Measurements from ENCODE around the gene ATP5F1E.
"Not testable (repeated sequence)": the region's sequence is repeated elsewhere in the genome, so short reads cannot be mapped to it uniquely, and the experiment has no call there.

ATP5F1E gene

DNA sequence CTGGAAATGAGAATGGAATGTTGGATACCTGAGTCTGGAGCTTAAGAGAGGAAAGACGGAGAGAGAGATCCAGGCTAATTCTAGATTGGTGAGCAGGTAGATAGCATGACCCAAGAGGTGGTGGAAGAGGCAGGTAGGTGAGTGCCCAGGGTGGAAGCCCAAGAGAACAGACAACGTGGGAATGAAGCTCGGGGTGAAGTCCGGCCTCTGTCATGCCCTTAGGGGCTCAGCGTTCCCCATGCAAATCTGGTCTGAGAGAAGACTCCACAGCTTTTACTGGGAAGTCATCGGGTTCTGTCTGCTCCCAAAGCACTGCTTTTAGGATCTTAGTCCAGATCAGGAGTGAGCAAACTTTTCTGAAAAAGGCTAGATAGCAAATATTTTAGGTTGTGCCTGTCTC, 47.4 kb downstream of the ATP5F1E start:
- Histone ChIP-seq H3K27ac (no peak overlapping the region), H3K4me3 (no peak overlapping the region)
- TF ChIP-seq, protein P1, sequence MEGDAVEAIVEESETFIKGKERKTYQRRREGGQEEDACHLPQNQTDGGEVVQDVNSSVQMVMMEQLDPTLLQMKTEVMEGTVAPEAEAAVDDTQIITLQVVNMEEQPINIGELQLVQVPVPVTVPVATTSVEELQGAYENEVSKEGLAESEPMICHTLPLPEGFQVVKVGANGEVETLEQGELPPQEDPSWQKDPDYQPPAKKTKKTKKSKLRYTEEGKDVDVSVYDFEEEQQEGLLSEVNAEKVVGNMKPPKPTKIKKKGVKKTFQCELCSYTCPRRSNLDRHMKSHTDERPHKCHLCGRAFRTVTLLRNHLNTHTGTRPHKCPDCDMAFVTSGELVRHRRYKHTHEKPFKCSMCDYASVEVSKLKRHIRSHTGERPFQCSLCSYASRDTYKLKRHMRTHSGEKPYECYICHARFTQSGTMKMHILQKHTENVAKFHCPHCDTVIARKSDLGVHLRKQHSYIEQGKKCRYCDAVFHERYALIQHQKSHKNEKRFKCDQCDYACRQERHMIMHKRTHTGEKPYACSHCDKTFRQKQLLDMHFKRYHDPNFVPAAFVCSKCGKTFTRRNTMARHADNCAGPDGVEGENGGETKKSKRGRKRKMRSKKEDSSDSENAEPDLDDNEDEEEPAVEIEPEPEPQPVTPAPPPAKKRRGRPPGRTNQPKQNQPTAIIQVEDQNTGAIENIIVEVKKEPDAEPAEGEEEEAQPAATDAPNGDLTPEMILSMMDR (IDR thresholded peaks at IDR 0.05), result no peak
- DNase-seq (ENCODE audit: low spot score), result peak; percentile 53

DNA sequence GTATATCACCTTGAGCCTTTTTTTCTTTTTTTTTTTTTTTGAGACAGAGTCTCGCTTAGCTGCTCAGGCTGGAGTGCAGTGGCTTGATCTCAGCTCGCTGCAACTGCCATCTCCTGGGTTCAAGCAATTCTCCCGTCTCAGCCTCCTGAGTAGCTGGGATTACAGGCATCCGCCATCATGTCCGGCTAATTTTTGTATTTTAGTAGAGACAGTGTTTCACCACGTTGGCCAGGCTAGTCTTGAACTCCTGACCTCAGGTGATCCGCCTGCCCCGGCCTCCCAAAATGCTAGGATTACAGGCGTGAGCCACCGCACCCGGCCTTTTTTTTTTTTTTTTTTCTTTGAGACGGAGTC, 49.0 kb downstream of the ATP5F1E start:
- not testable (repeated sequence) for H3K27ac ChIP-seq; DNase-seq (ENCODE audit: low spot score); H3K4me3 ChIP-seq

DNA sequence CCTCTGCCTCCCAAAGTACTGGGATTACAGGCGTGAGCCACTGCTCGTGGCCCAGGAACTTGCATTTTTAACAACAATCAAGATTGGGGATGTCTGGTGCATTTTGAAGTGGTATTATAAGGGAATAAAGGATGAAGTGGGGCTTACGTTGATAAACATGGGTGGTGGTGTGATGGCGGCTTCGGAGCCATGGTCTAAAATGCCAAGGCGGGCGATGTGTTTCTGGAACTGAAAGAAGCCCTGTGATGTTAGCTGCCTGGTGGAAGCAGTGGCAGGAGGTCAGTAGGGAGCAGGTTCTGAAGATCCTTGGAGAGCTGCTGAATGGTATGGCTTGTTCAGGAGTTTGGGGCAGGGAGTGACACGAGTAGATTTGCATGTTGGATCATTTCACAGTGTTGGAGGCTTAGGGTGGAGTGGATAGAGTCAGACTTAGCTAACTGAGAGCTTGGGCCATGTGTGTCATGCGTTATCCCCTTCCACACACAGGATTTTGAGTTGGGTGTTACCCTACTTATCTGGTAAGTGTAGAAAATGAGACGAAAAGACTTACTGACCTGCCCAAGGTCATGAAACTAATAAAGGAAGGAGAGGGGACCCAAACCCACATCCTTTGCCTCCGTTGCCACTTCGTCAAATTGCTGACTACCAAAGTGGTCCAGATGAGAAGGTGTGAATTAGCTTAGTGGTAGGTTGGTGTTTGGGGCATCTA, 49.6 kb downstream of the ATP5F1E start:
- TF ChIP-seq, protein P1 (IDR thresholded peaks at IDR 0.05), result no peak
- H3K4me3 ChIP-seq, result peak overlapping the region; percentile 97
- DNase-seq (ENCODE audit: low spot score), result peak; percentile 43
- H3K27ac ChIP-seq, result no peak overlapping the region

DNA sequence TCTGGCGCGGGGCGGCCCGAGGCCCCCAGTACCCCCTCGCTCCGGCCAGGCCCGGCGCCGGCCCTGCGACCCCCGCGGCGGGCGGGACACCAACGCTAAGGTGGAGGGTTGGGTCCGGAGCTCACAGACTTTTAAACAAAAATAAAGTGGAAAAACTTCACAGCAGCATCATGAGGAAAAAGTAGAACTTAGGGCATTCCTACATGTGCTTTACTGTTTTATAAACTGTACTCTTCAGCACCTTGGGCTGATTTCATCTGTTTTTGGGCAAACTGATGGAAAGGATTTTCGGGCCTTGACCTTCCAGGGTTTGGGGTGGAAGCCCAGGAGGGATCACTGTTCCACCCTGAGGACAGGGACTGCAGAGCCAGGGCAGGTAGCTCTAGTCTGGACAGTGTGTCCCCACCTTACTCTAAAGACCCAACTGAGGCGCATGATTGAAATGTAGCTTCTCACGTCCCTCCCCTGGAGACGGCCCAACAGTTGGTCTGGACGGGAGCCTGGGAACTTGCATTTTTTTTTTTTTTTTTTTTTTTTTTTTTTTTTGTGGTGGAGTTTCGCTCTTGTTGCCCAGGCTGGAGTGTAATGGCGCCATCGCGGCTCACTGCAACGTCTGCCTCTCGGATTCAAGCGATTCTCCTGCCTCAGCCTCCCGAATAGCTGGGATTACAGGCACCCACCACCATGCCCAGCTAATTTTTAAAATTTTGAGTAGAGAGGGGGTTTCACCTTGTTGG, 50.3 kb downstream of the ATP5F1E start:
- H3K27ac ChIP-seq, result peak overlapping the region; percentile 67 to 93
- H3K4me3 ChIP-seq, result peak overlapping the region; percentile 97
- peak; percentile 65 for DNase-seq (ENCODE audit: low spot score)
- TF ChIP-seq, protein P1 (IDR thresholded peaks at IDR 0.05), result no peak

DNA sequence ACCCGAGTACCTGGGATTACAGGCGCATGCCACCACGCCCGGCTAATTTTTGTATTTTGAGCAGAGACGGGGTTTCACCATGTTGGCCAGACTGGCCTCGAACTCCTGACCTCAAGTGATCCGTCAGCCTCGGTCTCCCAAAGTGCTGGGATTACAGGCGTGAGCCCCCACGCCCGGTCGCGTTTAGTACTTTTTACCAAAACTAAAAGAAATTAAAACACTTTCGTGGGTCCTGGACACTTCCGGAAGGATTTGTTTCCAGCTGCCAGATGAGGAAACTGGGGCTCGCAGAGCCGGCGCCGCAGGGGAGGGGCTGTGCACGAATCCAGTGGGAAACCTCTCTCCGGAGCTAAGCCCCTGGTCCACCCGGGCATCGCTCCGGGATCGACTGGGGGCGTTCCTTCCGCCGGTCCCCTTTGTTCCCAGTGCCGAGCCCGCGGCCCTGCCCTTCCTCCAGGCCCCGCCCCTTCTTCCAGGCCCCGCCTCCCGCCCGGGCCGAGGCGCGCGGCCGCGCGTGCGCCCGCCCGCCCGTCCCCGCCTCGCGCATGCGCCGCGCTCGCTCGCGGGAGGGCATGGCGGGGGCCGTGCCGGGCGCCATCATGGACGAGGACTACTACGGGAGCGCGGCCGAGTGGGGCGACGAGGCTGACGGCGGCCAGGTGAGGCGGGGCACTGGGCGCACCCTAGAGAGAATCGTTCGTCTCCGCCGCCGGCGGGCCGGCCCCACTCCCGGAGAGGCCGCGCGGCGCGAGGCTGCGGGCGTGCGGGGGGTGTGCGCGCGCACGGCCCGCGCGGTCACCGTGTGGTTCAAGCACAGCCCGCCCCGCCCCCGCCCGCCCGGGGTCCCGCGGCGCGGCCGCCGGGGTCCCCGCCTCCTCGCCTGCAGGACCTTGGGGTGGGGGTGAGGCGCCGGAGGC, 51.2 kb downstream of the ATP5F1E start, which contains the start of gene NELFCD:
NELFCD (plus strand) TSS at position 546 of the 917 bp plus-strand sequence; CDS start at position 600, 54 bp downstream.
- Histone ChIP-seq H3K27ac (peak within 1 kb of the TSS; percentile 67 to 93), H3K4me3 (peak within 1 kb of the TSS; percentile 97)
- TF ChIP-seq, protein P1 (IDR thresholded peaks at IDR 0.05), result no peak
- peak; percentile 87 for DNase-seq (ENCODE audit: low spot score)

DNA sequence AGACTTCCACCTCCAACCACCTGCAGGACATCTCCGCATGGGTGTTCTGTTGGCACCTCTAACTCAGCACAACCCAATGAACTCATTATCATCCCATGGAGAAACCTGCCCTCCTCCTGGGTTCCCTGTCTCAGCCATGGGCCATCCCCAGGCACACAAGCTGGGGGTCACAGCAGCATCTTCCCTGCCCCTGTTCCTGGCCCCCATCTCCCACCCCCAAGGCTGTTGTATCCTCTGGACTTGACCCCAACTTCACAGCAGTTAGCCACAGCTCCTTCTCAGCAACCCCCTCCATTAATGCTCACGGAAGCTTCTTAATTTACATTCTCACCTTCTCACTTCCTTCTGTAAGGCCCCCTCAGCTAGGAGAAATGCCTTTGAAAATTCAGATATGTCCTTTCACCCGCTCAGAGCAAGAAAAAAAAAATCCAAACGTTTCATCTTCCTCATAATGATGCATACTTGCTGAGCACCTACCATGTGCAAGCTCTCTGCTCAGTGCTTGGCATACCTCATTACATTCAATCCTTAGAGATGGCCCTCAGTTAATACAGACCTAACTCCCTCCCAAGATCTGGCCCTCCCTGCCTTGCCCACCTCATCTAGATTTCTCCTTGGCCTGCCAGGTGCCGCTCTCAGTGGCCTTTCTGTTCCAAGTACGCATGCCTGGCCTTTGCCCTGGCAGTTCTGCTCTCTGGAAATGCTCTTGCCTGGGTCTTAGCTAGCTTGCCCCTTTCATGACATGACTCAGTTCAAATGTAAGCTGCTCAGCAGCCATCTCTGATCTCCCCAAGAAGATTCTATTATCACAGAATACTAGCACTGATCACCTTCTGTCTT, 53.6 kb downstream of the ATP5F1E start:
- TF ChIP-seq, protein P1 (IDR thresholded peaks at IDR 0.05), result no peak
- no peak for DNase-seq (ENCODE audit: low spot score)
- H3K27ac ChIP-seq, result no peak overlapping the region
- no peak overlapping the region for H3K4me3 ChIP-seq
